ENCODE measurements around the gene ZCCHC7. TPM values are rescaled to one million over a fixed set of nuclear protein-coding genes. Genes with fewer than 3 reads are reported as not detected.

Gene ZCCHC7
- total and polyA plus RNA-seq, 2 donors (not counting 3 experiments of a cell fraction or from before 2014, with no cell fraction given) = 7.4 to 14.8 TPM

GRCh38 chr9:37295178-37295577, 174.8 kb downstream of the ZCCHC7 start:
- Histone ChIP-seq H3K9me3 (replicated peaks; ENCODE audit: control insufficient read depth, insufficient read depth, low read length) (no peaks in the 10 kb centered on the region), H3K27me3 (ENCODE audit: control insufficient read depth in 2 of 2, insufficient read depth in 2 of 2, low read length in 2 of 2) (no peaks in the 10 kb centered on the region), H2AFZ (ENCODE audit: low read depth, low read length) (no peak overlapping the region), H3K79me2 (ENCODE audit: control insufficient read depth, insufficient read depth, low read length) (no peaks in the 10 kb centered on the region), H3K4me3 (replicated peaks in 1 of 3; ENCODE audit: insufficient read depth in 1 of 3, low read depth in 1 of 3, low read length in 3 of 3) (no peak overlapping the region), H4K20me1 (replicated peaks; ENCODE audit: control insufficient read depth, extremely low read depth, insufficient read depth, low read length) (no peaks in the 10 kb centered on the region), H3K9ac (replicated peaks; ENCODE audit: extremely low read depth, insufficient read depth, low read length) (no peak overlapping the region), H3K4me1 (ENCODE audit: control insufficient read depth, extremely low read depth, insufficient read depth, low read length) (peaks cover 26% of the 10 kb centered on the region), H3K27ac (ENCODE audit: insufficient read depth, low read depth, low read length) (no peak overlapping the region), H3K4me2 (ENCODE audit: insufficient read depth, low read length) (peak overlapping the region; percentile 1), H3K36me3 (ENCODE audit: control insufficient read depth in 2 of 2, extremely low read depth in 1 of 2, insufficient read depth in 2 of 2, low read length in 2 of 2) (no peaks in the 10 kb centered on the region), H3K9me1 (replicated peaks; ENCODE audit: control insufficient read depth, extremely low read depth, insufficient read depth, low read length) (no peaks in the 10 kb centered on the region)
- intact Hi-C loops (cut with micrococcal nuclease) (no loop called here), dilution Hi-C loops (cut with MboI; ENCODE audit: extremely low pct_ligation_motif_present, low sequenced_read_pairs) (no loop called here)
- FAIRE-seq = no peak
- POLR2A ChIA-PET = no interaction called here
- DNase-seq (ENCODE audit: low read depth, low spot score) = peak; percentile 33
- TF ChIP-seq CTCF (IDR thresholded peaks at IDR 0.05; ENCODE audit: extremely low read depth in 1 of 2, insufficient read depth in 1 of 2, low read depth in 1 of 2, low read length in 2 of 2) (no peak), FOS (IDR thresholded peaks at IDR 0.05; ENCODE audit: borderline replicate concordance, insufficient read depth, low read length) (no peak), POLR2AphosphoS5 (IDR thresholded peaks at IDR 0.05; ENCODE audit: insufficient read depth, low read depth, low read length) (no peak), MYC (IDR thresholded peaks at IDR 0.05; ENCODE audit: low read depth, low read length) (no peak), JUN (IDR thresholded peaks at IDR 0.05; ENCODE audit: borderline replicate concordance, insufficient read depth, insufficient read length, low read depth) (no peak), GATA2 (IDR thresholded peaks at IDR 0.05; ENCODE audit: insufficient read depth, insufficient read length, low read depth, low read length) (no peak), MAX (IDR thresholded peaks at IDR 0.05; ENCODE audit: insufficient read depth, insufficient read length) (no peak), EZH2 (IDR thresholded peaks at IDR 0.05; ENCODE audit: borderline replicate concordance, low read depth, low read length, severe bottlenecking) (no peak), POLR2A (IDR thresholded peaks at IDR 0.05; ENCODE audit: low read depth, low read length) (no peak)
- no TSS peak for BruUV-seq (replicated peaks)
- CTCF ChIA-PET = no interaction called here
